Prostate gland (tissue), 2 donors: ENCODE results near the gene CEMIP.

Experiments used
- CTCF ChIP-seq, 4 experiments: fragments of 200-600 bp in 2 of 4; fragments of 450-650 bp in 2 of 4; sonication (generic) in 2 of 4; IDR thresholded peaks; 1 replicate in 3 of 4; 2 replicates in 1 of 4; pipeline ENCODE4 v1.5.1; 2016 to 2019; ENCODE audit warnings: antibody characterized with exemption in 4 of 4, mild to moderate bottlenecking in 2 of 4, moderate library complexity in 2 of 4
- POLR2A ChIP-seq: fragments of 450-650 bp; IDR thresholded peaks from one replicate; pipeline ENCODE4 v1.6.1; 2016; ENCODE audit warnings: antibody characterized with exemption, mild to moderate bottlenecking
- POLR2AphosphoS5 ChIP-seq: sonication (generic); formaldehyde crosslinking; IDR thresholded peaks from one replicate; pipeline ENCODE4 v1.6.1; 2017; ENCODE audit warnings: antibody characterized with exemption

- TF ChIP-seq CTCF (IDR thresholded peaks at IDR 0.05) (no peak), POLR2A (no peak), POLR2AphosphoS5 (no peak)
Measured at GRCh38 chr15:80831606-80832224, 52.5 kb downstream of the CEMIP start.
